Coronary artery (tissue), 2 donors: ENCODE measurements around the gene FNBP1L.
"Not testable (repeated sequence)": the region's sequence is repeated elsewhere in the genome, so short reads cannot be mapped to it uniquely, and the experiment has no call there.

ENCODE experiments used
- DNase-seq: peaks from one replicate; pipeline ENCODE4 v3.0.0-alpha.2; 2017; ENCODE audit warnings: low spot score
- H3K27ac ChIP-seq, 2 donors: fragments of 200-600 bp; sonication (generic); one replicate each; pipeline ENCODE4 v1.5.1; 2016 to 2019
- H3K4me3 ChIP-seq: fragments of 200-600 bp; sonication (generic); 2 replicates; pipeline ENCODE4 v1.5.1; 2016; ENCODE audit warnings: mild to moderate bottlenecking, moderate library complexity
- TF ChIP-seq, protein P1 (sequence below): fragments of 200-600 bp; sonication (generic); IDR thresholded peaks from one replicate; pipeline ENCODE4 v1.5.1; 2019; ENCODE audit warnings: antibody characterized with exemption

FNBP1L gene

DNA sequence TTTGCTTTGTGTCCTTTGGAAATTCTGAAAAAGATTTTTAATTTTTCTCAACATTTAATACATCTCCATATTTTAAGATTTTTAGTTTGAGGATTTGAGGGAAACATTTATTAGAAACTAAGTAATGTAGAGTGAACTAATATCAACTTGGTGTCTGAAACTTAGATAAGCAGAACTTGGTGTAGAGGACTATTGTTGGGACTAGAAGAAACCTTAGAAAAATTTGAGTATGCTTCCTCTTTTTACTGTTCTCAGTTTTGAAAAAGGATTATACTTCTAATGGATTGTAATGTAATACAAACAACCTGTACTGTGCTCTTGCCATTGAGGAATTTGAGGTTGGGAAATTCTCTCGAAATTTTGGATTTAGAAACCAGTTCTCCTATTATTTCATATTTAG, 2.4 kb downstream of the FNBP1L start:
- H3K4me3 ChIP-seq = no peak overlapping the region
- H3K27ac ChIP-seq = no peak overlapping the region
- TF ChIP-seq, protein P1, sequence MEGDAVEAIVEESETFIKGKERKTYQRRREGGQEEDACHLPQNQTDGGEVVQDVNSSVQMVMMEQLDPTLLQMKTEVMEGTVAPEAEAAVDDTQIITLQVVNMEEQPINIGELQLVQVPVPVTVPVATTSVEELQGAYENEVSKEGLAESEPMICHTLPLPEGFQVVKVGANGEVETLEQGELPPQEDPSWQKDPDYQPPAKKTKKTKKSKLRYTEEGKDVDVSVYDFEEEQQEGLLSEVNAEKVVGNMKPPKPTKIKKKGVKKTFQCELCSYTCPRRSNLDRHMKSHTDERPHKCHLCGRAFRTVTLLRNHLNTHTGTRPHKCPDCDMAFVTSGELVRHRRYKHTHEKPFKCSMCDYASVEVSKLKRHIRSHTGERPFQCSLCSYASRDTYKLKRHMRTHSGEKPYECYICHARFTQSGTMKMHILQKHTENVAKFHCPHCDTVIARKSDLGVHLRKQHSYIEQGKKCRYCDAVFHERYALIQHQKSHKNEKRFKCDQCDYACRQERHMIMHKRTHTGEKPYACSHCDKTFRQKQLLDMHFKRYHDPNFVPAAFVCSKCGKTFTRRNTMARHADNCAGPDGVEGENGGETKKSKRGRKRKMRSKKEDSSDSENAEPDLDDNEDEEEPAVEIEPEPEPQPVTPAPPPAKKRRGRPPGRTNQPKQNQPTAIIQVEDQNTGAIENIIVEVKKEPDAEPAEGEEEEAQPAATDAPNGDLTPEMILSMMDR = no peak
- no peak for DNase-seq

DNA sequence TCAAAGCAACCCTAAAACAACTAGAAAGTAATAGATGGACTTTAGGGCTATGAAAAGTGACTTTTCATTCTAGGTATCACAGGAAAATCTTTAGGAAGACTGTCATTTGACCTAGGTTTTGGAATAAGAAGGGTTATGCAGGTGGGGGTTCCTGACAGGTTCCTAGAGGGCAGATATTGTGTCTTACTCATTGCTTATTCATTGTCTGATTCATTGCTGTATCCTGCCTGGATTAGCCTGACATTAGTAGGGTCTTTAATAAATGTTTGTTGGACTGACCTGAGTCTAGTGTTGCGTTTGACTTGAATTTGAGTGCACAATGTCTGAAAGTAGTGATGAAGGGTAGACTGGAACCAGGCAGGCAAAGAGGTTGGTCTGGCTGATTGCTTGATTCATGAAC, 6.0 kb downstream of the FNBP1L start:
- DNase-seq = no peak
- no peak overlapping the region for H3K27ac ChIP-seq
- TF ChIP-seq, protein P1 = no peak
- no peak overlapping the region for H3K4me3 ChIP-seq

DNA sequence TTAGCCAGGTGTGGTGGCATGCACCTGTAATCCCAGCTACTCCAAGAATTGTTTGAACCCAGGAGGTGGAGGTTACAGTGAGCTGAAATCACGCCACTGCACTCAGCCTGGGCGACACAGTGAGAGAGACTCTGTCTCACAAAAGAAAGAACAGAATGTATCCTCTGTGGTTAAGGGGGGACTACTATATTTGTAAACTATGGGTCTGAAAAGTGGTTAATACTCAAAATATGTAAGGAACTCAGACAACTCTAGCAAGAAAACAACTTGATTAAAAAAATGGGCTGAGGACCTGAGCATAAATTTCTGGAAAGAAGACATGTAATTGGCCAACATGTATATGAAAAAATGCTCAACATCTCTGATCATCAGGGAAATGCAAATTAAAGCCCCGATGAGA, 11.2 kb downstream of the FNBP1L start:
- no peak for DNase-seq
- no peak overlapping the region for H3K27ac ChIP-seq
- TF ChIP-seq, protein P1 = no peak
- no peak overlapping the region for H3K4me3 ChIP-seq

DNA sequence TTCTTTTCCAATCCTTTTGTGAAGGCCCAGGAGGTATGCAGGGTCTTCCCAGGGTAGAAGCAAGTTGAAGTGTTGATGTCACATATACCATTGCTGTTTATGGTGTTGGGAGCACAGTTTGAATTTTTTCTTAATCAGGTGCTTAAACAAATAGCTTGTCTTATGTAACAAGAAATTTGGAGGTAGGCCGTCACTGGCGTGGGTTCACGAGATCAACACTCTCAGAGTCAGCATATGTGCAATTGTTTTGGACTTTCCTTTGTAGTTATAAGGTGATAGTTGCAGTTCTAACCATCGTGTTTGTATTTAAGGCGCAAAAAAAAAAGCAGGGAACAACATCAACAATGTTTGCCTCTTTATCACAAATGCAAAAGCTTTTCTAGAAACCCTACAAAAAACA, 13.3 kb downstream of the FNBP1L start:
- no peak for DNase-seq
- TF ChIP-seq, protein P1 = no peak
- Histone ChIP-seq H3K4me3 (no peak overlapping the region), H3K27ac (no peak overlapping the region)

DNA sequence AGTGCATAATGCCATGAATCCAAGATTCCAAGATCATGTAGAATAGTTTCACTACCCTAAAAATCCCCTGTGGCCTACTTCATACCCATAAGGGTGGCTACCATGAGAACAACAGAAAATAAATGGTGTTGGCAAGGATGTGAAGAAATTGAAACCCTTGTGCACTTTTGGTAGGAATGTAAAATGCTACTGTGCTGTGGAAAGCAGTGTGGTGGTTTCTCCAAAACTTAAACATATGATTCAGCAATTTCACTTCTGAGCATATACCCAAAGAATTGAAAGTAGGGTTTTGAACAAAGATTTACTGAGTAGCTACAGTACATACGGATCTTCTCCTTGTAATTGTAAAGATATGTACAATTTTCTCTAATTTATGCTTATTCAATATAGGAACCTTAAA, 16.0 kb downstream of the FNBP1L start:
- H3K4me3 ChIP-seq = no peak overlapping the region
- no peak overlapping the region for H3K27ac ChIP-seq
- TF ChIP-seq, protein P1 = no peak
- DNase-seq = no peak

DNA sequence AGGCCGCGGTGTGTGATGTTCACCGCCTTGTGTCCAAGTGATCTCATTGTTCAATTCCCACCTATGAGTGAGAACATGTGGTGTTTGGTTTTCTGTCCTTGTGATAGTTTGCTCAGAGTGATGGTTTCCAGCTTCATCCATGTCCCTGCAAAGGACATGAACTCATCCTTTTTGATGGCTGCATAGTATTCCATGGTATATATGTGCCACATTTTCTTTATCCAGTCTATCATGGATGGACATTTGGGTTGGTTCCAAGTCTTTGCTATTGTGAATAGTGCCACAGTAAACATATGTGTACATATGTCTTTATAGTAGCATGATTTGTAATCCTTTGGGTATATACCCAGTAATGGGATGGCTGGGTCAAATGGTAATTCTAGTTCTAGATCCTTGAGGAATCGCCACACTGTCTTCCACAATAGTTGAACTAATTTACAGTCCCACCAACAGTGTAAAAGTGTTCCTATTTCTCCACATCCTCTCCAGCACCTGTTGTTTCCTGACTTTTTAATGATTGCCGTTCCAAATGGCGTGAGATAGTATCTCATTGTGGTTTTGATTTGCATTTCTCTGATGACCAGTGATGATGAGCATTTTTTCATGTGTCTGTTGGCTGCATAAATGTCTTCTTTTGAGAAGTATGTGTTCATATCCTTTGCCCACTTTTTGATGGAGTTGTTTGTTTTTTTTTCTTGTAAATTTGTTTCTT, 17.6 kb downstream of the FNBP1L start:
- H3K27ac ChIP-seq, DNase-seq, H3K4me3 ChIP-seq: not testable (repeated sequence)

DNA sequence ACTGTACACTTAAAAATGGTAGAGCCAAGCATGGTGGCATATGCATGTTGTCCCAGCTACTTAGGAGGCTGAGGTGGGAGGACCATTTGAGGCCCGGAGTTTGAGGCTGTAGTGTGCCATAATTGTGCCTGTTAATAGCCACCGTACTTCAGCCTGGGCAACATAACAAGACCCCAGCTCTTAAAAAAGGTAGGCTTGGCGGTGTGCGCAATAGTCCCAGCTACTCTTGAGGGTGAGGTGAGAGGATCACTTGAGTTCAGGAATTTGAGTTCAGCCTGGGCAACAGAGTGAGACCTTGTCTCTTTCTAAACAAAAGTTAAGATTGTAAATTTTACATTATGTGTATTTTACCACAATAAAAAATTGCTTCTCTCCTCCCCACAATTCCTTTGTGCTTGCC, 19.7 kb downstream of the FNBP1L start:
- Histone ChIP-seq H3K27ac (no peak overlapping the region), H3K4me3 (no peak overlapping the region)
- TF ChIP-seq, protein P1 = no peak
- DNase-seq = no peak
